IMR-90 (cell line): ENCODE data around the gene CCDC12.

Experiments used
- CHD1 ChIP-seq: IDR thresholded peaks from 2 replicates; pipeline ENCODE4 v1.6.1; 2012; ENCODE audit warnings: low read depth, low read length, improper control_type of control experiment
- CTCF ChIP-seq: conservative IDR thresholded peaks from 2 replicates; pipeline ENCODE4 v1.5.1; 2012; ENCODE audit warnings: mild to moderate bottlenecking, low read depth, low read length, improper control_type of control experiment
- FOS ChIP-seq: fragments of 150-350 bp; IDR thresholded peaks from 2 replicates; pipeline ENCODE4 v1.6.1; 2016; ENCODE audit warnings: low read depth, low read length
- MAZ ChIP-seq: IDR thresholded peaks from 2 replicates; pipeline ENCODE4 v1.6.1; 2012; ENCODE audit warnings: low read depth, mild to moderate bottlenecking, low read length, improper control_type of control experiment, moderate library complexity, borderline replicate concordance
- POLR2A ChIP-seq: IDR thresholded peaks from 2 replicates; pipeline ENCODE4 v1.6.1; 2012; ENCODE audit warnings: mild to moderate bottlenecking, low read depth, low read length

- TF ChIP-seq FOS: no peak
- no peak for TF ChIP-seq CTCF
- TF ChIP-seq POLR2A: no peak
- no peak for TF ChIP-seq MAZ
- TF ChIP-seq CHD1: no peak
Observed at GRCh38 chr3:46948830-46949671, 27.5 kb downstream of the CCDC12 start.
